Natural killer cell (primary cell): Measurements from ENCODE around the gene TUFT1. TPM values are rescaled to one million over a fixed set of nuclear protein-coding genes. Genes with fewer than 3 reads are reported as not detected.

ENCODE experiments used
- ATAC-seq, 3 donors: fragments of 150-1000 bp in 2 of 3; fragments of 200-7000 bp in 1 of 3; cut with Tn5 transposase; 1 replicate in 1 of 3; 2 replicates in 2 of 3; pipeline ENCODE4 v1.10.0; 2021; ENCODE audit warnings: mild to moderate bottlenecking in 2 of 3, moderate library complexity in 2 of 3
- DNase-seq, 2 donors: peaks; one replicate each; pipeline versions ENCODE4 v3.0.0 to v3.0.0-alpha.2; 2013 to 2021; ENCODE audit warnings: mixed read lengths in 1 of 2
- H3K27ac ChIP-seq: one replicate; pipeline ENCODE4 v1.5.1; 2013; ENCODE audit warnings: mild to moderate bottlenecking, low read length
- H3K27me3 ChIP-seq: one replicate; pipeline ENCODE4 v1.6.1; 2013; ENCODE audit warnings: low read length; ENCODE audit not compliant: control insufficient read depth, insufficient read depth
- H3K36me3 ChIP-seq: one replicate; pipeline ENCODE4 v1.6.1; 2013; ENCODE audit warnings: low read length; ENCODE audit not compliant: control insufficient read depth, insufficient read depth
- H3K4me1 ChIP-seq: one replicate; pipeline ENCODE4 v1.6.1; 2013; ENCODE audit warnings: low read length; ENCODE audit not compliant: control insufficient read depth, insufficient read depth
- H3K4me3 ChIP-seq: one replicate; pipeline ENCODE4 v1.5.1; 2013; ENCODE audit warnings: low read length
- H3K9me3 ChIP-seq: one replicate; pipeline ENCODE4 v1.6.1; 2013; ENCODE audit warnings: low read length; ENCODE audit not compliant: control insufficient read depth, insufficient read depth
- H3K27ac Mint-ChIP-seq, 2 donors: one replicate each; pipeline ENCODE4 v1.8.0; 2022; ENCODE audit warnings: mild to moderate bottlenecking in 2 of 2, mixed read lengths in 2 of 2, moderate library complexity in 1 of 2
- H3K27me3 Mint-ChIP-seq, 2 donors: one replicate each; pipeline ENCODE4 v1.8.0; 2022; ENCODE audit warnings: low read depth in 2 of 2, mixed read lengths in 2 of 2
- H3K36me3 Mint-ChIP-seq: one replicate; pipeline ENCODE4 v1.8.0; 2022; ENCODE audit warnings: mixed read lengths
- H3K4me1 Mint-ChIP-seq, 2 donors: one replicate each; pipeline ENCODE4 v1.8.0; 2022; ENCODE audit warnings: mixed read lengths in 2 of 2
- H3K4me3 Mint-ChIP-seq: one replicate; pipeline ENCODE4 v1.8.0; 2022; ENCODE audit warnings: mild to moderate bottlenecking, moderate library complexity, mixed read lengths
- H3K9me3 Mint-ChIP-seq, 2 donors: one replicate each; pipeline ENCODE4 v1.8.0; 2022; ENCODE audit warnings: mixed read lengths in 2 of 2
- CTCF ChIP-seq: fragments of 200-600 bp; IDR thresholded peaks from one replicate; pipeline ENCODE4 v1.8.0; 2022; ENCODE audit warnings: antibody characterized with exemption
- WGBS: methylation state at CpG from one replicate; pipeline ENCODE4 v1.1.7; 2013; ENCODE audit warnings: missing lambda C conversion rate; ENCODE audit not compliant: insufficient coverage; 5-methylcytosine and 5-hydroxymethylcytosine counted together
- intact Hi-C: fragments of 100-400 bp; cut with micrococcal nuclease; formaldehyde crosslinking; loops from one replicate; pipeline ENCODE4 v1.14.2; 2022
- total RNA-seq, 4 donors: library from RNA; stranded (reverse); fragments of 120-200 nt in 1 of 4; gene quantifications; one replicate each; pipeline versions ENCODE4 v1.2.3 to v1.2.4, GENCODE V29; 2013 to 2022

The TUFT1 gene
- total RNA-seq, 3 donors from 2014 or later (not counting 1 experiment from before 2014, with no cell fraction given): 4.6 to 7.2 (median 5.0) TPM

- ATAC-seq: no peak
- DNase-seq: no peak
- no peak for TF ChIP-seq CTCF
- H3K36me3 ChIP-seq: peaks cover 6% of the 10 kb centered on the region
- Mint-ChIP-seq H3K27ac (no peak overlapping the region), H3K27me3 (no peaks in the 10 kb centered on the region), H3K4me1 (peaks cover 4 to 9% of the 10 kb centered on the region in 2 donors), H3K4me3 (no peak overlapping the region), H3K36me3 (no peaks in the 10 kb centered on the region), H3K9me3 (no peaks in the 10 kb centered on the region)
- no peak overlapping the region for H3K4me3 ChIP-seq
- no peaks in the 10 kb centered on the region for H3K9me3 ChIP-seq
- intact Hi-C loops: no loop called here
- 92% methylated on average over 2 of the region's 9 CpGs for WGBS
- H3K27ac ChIP-seq: no peak overlapping the region
- no peaks in the 10 kb centered on the region for H3K4me1 ChIP-seq
- H3K27me3 ChIP-seq: no peaks in the 10 kb centered on the region
Measured at GRCh38 chr1:151629278-151629677, 89.2 kb downstream of the TUFT1 start.

Other genes starting within 250 kb of the TUFT1 start
- 10 to 100 TPM; 68.2 to 99.3 (median 95.0) TPM for gene PI4KB, start 212.9 kb upstream of the TUFT1 start, total RNA-seq
- 100 to 1,000 TPM in 2 of 3 donors, 10 to 100 TPM in 1; 72.6 to 111 (median 110) TPM for gene RFX5, start 193.1 kb upstream of the TUFT1 start, total RNA-seq
- gene SELENBP1, start 167.6 kb upstream of the TUFT1 start, total RNA-seq: not detected
- gene PSMB4, start 140.7 kb upstream of the TUFT1 start, total RNA-seq: 100 to 1,000 TPM; 291 to 313 (median 297) TPM
- gene POGZ, start 80.8 kb upstream of the TUFT1 start, total RNA-seq: 100 to 1,000 TPM; 106 to 129 (median 121) TPM
- under 1 TPM in 2 of 3 donors, not detected in 1; 0.07 to 0.80 TPM for gene CGN, start 28.9 kb upstream of the TUFT1 start, total RNA-seq
- 10 to 100 TPM; 17.8 to 25.0 (median 23.7) TPM for gene SNX27, start 71.7 kb downstream of the TUFT1 start, total RNA-seq
- gene CELF3, start 176.5 kb downstream of the TUFT1 start, total RNA-seq: not detected
- not detected for gene RIIAD1, start 181.2 kb downstream of the TUFT1 start, total RNA-seq
- gene MRPL9, start 223.2 kb downstream of the TUFT1 start, total RNA-seq: 100 to 1,000 TPM in 2 of 3 donors, 10 to 100 TPM in 1; 93.6 to 110 (median 107) TPM